ENCODE data around the gene CD80. TPM values are rescaled to one million over a fixed set of nuclear protein-coding genes. Genes with fewer than 3 reads are reported as not detected.

Gene CD80
- polyA plus RNA-seq, 4 donors: 0.21 to 0.53 (median 0.27) TPM; not detected in 1

DNA sequence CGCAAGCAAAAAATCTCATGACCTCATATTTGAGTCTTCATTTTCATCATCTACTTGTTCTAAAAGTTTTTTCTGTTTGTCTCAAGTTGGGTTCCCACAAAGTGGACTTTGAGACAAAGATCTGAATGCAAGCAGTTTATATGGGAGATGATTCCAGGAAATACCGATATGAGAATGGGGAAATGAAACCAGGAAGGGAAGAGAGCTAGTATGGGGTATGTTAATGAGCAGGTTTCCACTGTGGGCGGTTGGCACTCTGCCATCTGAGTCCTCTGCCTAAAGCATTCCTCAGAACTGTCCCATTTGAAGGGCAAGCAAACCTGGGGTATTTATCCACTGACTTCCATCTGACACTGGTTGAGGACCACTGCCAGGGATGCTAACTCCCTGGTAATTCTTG lies 28.7 kb upstream of the CD80 start:
- no peak overlapping the region for H3K4me3 ChIP-seq (ENCODE audit: low read depth in 1 of 3, low read length in 3 of 3)
- H3K4me1 ChIP-seq (ENCODE audit: control insufficient read depth in 3 of 3, insufficient read depth in 2 of 3, low read depth in 1 of 3, low read length in 2 of 3): peaks cover 0 to 4% (median 0%) of the 10 kb centered on the region in 3 donors
- peaks cover 0 to 4% (median 0%) of the 10 kb centered on the region in 3 donors for H3K27me3 ChIP-seq (ENCODE audit: control insufficient read depth in 3 of 3, insufficient read depth in 3 of 3, low read length in 3 of 3)
- H3K36me3 ChIP-seq (ENCODE audit: control insufficient read depth in 3 of 3, insufficient read depth in 2 of 3, low read depth in 1 of 3, low read length in 3 of 3): no peaks in the 10 kb centered on the region
- H3K27ac ChIP-seq (ENCODE audit: low read depth in 1 of 3, low read length in 2 of 3): no peak overlapping the region
- DNase-seq: peak; percentile 39 to 46
- WGBS, 3 donors: 43 to 61% (median 43%) methylated on average over 3 of the region's 3 CpGs
- H3K9me3 ChIP-seq (ENCODE audit: control insufficient read depth in 2 of 2, insufficient read depth in 1 of 2, low read depth in 1 of 2, low read length in 1 of 2): peaks cover 0 to 14% of the 10 kb centered on the region in 2 donors
- FAIRE-seq: no peak

DNA sequence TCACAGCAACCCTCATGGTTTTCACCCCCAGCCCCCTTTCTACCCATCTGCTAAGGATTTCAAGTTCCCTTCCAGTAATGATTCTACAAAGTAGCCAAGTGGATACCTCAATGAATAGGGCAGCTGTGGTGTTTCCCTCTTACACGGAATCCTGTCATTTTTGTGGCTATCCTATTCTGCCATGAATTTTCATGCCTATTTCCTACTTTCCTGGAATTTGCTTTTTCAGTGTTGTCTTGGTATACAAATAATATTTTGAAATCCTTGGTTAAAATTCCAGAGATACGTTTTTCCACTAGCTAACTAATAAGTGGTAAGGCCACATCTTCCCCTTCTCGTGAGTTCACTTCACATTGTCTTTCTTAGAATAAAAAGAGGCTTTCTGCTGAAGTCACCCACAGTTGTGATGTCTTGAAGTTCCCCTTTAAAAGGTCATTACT lies 27.3 kb upstream of the CD80 start:
- no peak for FAIRE-seq
- no peak overlapping the region for H3K27ac ChIP-seq (ENCODE audit: low read depth in 1 of 3, low read length in 2 of 3)
- no peak for DNase-seq
- peaks cover 0 to 13% of the 10 kb centered on the region in 2 donors for H3K9me3 ChIP-seq (ENCODE audit: control insufficient read depth in 2 of 2, insufficient read depth in 1 of 2, low read depth in 1 of 2, low read length in 1 of 2)
- H3K27me3 ChIP-seq (ENCODE audit: control insufficient read depth in 3 of 3, insufficient read depth in 3 of 3, low read length in 3 of 3): peaks cover 0 to 4% (median 0%) of the 10 kb centered on the region in 3 donors
- 72 to 81% (median 80%) methylated on average over 3 of the region's 3 CpGs for whole genome bisulfite sequencing, 3 donors
- no peak overlapping the region for H3K4me3 ChIP-seq (ENCODE audit: low read depth in 1 of 3, low read length in 3 of 3)
- H3K4me1 ChIP-seq (ENCODE audit: control insufficient read depth in 3 of 3, insufficient read depth in 2 of 3, low read depth in 1 of 3, low read length in 2 of 3): peaks cover 0 to 4% (median 0%) of the 10 kb centered on the region in 3 donors
- no peaks in the 10 kb centered on the region for H3K36me3 ChIP-seq (ENCODE audit: control insufficient read depth in 3 of 3, insufficient read depth in 2 of 3, low read depth in 1 of 3, low read length in 3 of 3)

DNA sequence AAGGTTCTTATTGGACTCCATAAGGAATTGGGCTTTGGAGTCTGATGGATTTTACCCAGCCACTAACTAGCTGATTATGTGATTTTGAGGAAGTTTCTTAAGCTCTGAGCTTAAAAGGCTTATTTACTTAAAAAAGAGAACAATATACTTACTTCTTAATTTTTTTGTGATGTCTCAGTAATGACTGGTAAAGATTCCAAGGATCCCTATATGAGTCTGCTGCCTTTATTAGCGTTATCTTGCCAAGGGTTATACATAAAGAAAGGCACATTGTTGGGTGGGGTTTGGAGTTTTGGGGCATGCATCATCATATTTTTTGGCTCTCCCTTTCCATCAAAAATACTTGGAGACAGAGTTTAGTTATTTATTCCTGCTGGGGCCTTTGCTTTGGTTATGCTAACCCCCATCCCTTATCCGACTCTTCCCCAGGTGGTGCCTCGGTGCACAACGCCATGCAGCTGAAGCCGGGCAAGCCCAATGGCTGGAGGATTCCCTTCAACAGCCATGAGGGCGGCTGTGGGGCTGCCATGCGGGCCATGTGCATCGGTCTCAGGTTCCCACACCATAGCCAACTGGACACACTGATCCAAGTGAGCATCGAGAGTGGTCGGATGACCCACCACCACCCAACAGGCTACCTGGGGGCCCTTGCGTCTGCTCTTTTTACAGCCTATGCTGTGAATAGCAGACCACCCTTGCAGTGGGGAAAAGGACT lies 26.6 kb upstream of the CD80 start:
- Histone ChIP-seq H3K4me1 (ENCODE audit: control insufficient read depth in 3 of 3, insufficient read depth in 2 of 3, low read depth in 1 of 3, low read length in 2 of 3) (peaks cover 0 to 4% (median 0%) of the 10 kb centered on the region in 3 donors), H3K9me3 (ENCODE audit: control insufficient read depth in 2 of 2, insufficient read depth in 1 of 2, low read depth in 1 of 2, low read length in 1 of 2) (peaks cover 0 to 9% of the 10 kb centered on the region in 2 donors), H3K27ac (ENCODE audit: low read depth in 1 of 3, low read length in 2 of 3) (no peak overlapping the region), H3K36me3 (ENCODE audit: control insufficient read depth in 3 of 3, insufficient read depth in 2 of 3, low read depth in 1 of 3, low read length in 3 of 3) (no peaks in the 10 kb centered on the region), H3K4me3 (ENCODE audit: low read depth in 1 of 3, low read length in 3 of 3) (no peak overlapping the region), H3K27me3 (ENCODE audit: control insufficient read depth in 3 of 3, insufficient read depth in 3 of 3, low read length in 3 of 3) (peaks cover 0 to 4% (median 0%) of the 10 kb centered on the region in 3 donors)
- WGBS, 3 donors: 95 to 97% (median 97%) methylated on average over 11 of the region's 11 CpGs
- no peak for DNase-seq
- no peak for FAIRE-seq

DNA sequence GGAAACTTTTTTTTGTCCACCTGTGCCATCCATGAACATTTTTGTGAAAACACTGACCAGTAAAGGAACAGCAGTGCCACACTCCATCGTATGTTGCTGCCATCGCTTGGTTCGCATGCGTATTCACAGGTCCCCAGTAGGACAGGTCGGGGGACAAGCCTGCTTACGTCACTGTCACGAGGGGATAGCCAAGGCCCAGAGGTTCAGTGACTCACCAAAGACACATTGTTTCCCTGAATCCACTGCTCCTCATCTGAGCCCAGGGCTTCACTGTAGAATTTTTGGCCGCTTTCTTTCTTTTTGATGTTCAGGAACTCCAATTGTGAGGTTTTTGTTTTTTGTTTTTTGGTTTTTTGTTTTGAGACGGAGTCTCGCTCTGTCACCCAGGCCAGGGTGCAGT lies 25.8 kb upstream of the CD80 start:
- 93 to 96% (median 95%) methylated on average over 10 of the region's 10 CpGs for WGBS, 3 donors
- Histone ChIP-seq H3K9me3 (ENCODE audit: control insufficient read depth in 2 of 2, insufficient read depth in 1 of 2, low read depth in 1 of 2, low read length in 1 of 2) (peaks cover 0 to under 1% of the 10 kb centered on the region in 2 donors), H3K4me3 (ENCODE audit: low read depth in 1 of 3, low read length in 3 of 3) (no peak overlapping the region), H3K36me3 (ENCODE audit: control insufficient read depth in 3 of 3, insufficient read depth in 2 of 3, low read depth in 1 of 3, low read length in 3 of 3) (no peaks in the 10 kb centered on the region), H3K4me1 (ENCODE audit: control insufficient read depth in 3 of 3, insufficient read depth in 2 of 3, low read depth in 1 of 3, low read length in 2 of 3) (peaks cover 0 to 7% (median 0%) of the 10 kb centered on the region in 3 donors), H3K27me3 (ENCODE audit: control insufficient read depth in 3 of 3, insufficient read depth in 3 of 3, low read length in 3 of 3) (peaks cover 0 to 1% (median 0%) of the 10 kb centered on the region in 3 donors), H3K27ac (ENCODE audit: low read depth in 1 of 3, low read length in 2 of 3) (no peak overlapping the region)
- DNase-seq (no peak), FAIRE-seq (no peak)

DNA sequence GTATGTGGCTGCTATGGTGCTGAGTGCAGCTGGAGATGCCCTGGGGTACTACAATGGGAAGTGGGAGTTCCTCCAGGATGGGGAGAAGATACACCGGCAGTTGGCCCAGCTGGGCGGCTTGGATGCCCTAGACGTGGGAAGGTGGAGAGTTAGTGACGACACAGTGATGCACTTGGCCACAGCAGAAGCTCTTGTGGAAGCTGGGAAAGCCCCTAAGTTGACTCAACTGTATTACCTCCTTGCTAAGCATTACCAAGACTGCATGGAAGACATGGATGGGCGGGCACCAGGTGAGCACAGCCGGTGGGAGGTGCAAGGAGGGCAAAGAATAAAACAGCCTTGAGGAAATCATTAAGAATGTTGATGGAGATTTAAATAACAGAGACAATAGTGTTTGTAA lies 22.8 kb upstream of the CD80 start:
- FAIRE-seq: no peak
- Histone ChIP-seq H3K27me3 (ENCODE audit: control insufficient read depth in 3 of 3, insufficient read depth in 3 of 3, low read length in 3 of 3) (no peaks in the 10 kb centered on the region), H3K36me3 (ENCODE audit: control insufficient read depth in 3 of 3, insufficient read depth in 2 of 3, low read depth in 1 of 3, low read length in 3 of 3) (no peaks in the 10 kb centered on the region), H3K4me1 (ENCODE audit: control insufficient read depth in 3 of 3, insufficient read depth in 2 of 3, low read depth in 1 of 3, low read length in 2 of 3) (peaks cover 0 to 9% (median 0%) of the 10 kb centered on the region in 3 donors), H3K9me3 (ENCODE audit: control insufficient read depth in 2 of 2, insufficient read depth in 1 of 2, low read depth in 1 of 2, low read length in 1 of 2) (no peaks in the 10 kb centered on the region), H3K4me3 (ENCODE audit: low read depth in 1 of 3, low read length in 3 of 3) (no peak overlapping the region), H3K27ac (ENCODE audit: low read depth in 1 of 3, low read length in 2 of 3) (no peak overlapping the region)
- no peak for DNase-seq
- 72 to 87% (median 81%) methylated on average over 6 of the region's 6 CpGs for WGBS, 3 donors

DNA sequence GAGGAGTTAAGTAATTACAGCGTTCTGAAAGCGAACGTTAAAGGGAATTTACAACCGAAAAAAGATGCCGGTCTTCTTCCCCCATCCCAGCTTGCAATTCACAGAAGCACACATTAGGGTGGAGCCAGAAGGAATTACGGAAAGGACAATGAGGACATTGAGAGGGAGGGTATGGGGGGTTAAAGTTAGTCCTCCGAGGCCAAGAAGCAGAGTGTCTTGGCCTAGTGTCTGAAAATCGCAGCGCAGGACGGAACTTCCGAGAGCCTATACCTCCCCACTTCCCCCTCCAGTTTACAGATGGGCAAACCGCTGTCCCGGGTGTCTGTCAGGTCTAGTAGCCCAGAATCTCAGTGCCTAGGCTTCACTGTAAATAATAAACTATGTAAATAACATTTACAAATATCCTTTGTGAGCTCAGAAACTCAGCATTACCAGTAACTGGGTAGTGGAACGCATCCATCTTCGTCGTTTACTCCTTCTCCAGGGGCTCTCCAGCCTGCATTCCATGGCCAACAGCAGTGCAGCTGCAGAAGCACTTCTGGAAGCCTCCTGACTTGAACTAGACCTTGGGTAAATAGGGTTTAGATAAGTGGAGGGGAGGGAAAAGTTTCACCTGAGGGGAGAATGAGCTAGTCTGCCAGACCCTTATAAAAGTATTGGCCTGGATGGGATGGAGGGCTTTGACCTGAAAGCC lies 20.8 kb upstream of the CD80 start:
- no peak for DNase-seq
- FAIRE-seq: no peak
- WGBS, 3 donors: 18 to 35% (median 25%) methylated on average over 16 of the region's 16 CpGs
- no peaks in the 10 kb centered on the region for H3K9me3 ChIP-seq (ENCODE audit: control insufficient read depth in 2 of 2, insufficient read depth in 1 of 2, low read depth in 1 of 2, low read length in 1 of 2)
- no peaks in the 10 kb centered on the region for H3K27me3 ChIP-seq (ENCODE audit: control insufficient read depth in 3 of 3, insufficient read depth in 3 of 3, low read length in 3 of 3)
- H3K36me3 ChIP-seq (ENCODE audit: control insufficient read depth in 3 of 3, insufficient read depth in 2 of 3, low read depth in 1 of 3, low read length in 3 of 3): no peaks in the 10 kb centered on the region
- peak overlapping the region in 2 of 3 donors; percentile 84 to 94 for H3K27ac ChIP-seq (ENCODE audit: low read depth in 1 of 3, low read length in 2 of 3)
- H3K4me3 ChIP-seq (ENCODE audit: low read depth in 1 of 3, low read length in 3 of 3): peak overlapping the region; percentile 49 to 75 (median 65)
- peaks cover 0 to 9% (median 0%) of the 10 kb centered on the region in 3 donors for H3K4me1 ChIP-seq (ENCODE audit: control insufficient read depth in 3 of 3, insufficient read depth in 2 of 3, low read depth in 1 of 3, low read length in 2 of 3)

DNA sequence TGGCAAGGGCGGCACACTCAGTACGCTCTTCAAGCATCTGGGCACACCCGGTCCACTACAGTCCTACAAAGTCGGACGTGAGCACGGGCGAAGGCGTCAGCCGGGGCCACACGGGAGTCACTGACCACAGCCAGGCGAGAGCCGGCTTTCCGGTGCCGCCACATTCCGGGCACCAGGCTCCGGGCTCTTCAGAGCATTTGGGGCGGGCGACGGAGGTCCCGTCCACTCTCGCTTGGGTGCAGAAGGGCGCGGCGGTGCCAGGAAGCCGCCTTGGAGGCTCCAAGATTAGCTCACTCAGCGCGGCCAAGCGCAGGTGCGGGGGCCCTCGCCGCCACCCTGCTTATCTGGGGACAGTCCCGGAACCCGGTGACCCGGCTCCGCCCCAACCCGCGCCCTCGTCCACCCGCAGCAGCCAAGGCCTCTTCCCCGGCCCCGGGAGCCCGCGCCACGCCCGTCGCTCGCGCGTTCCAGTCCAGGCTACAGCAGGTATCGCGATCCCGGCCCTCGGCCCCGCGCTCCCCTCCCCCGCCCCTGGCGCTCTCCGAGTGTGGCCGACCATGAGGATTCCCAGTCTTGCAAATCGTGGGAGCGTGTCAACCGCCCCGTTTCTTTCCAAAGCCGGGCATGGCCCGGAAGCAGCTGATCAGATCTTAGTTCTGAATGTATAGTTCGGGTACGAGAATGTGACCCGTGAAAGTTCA lies 20.1 kb upstream of the CD80 start, which contains the start of gene ADPRH:
ADPRH (plus strand) TSS at position 127 of the 701 bp plus-strand sequence. CDS start 2,678 bp downstream, outside the sequence.
- Histone ChIP-seq H3K4me3 (ENCODE audit: low read depth in 1 of 3, low read length in 3 of 3) (peak within 1 kb of the TSS; percentile 49 to 75 (median 65)), H3K36me3 (ENCODE audit: control insufficient read depth in 3 of 3, insufficient read depth in 2 of 3, low read depth in 1 of 3, low read length in 3 of 3) (no peaks in the 10 kb centered on the region), H3K9me3 (ENCODE audit: control insufficient read depth in 2 of 2, insufficient read depth in 1 of 2, low read depth in 1 of 2, low read length in 1 of 2) (no peaks in the 10 kb centered on the region), H3K27ac (ENCODE audit: low read depth in 1 of 3, low read length in 2 of 3) (peak within 1 kb of the TSS; percentile 66 to 94 (median 84)), H3K27me3 (ENCODE audit: control insufficient read depth in 3 of 3, insufficient read depth in 3 of 3, low read length in 3 of 3) (no peaks in the 10 kb centered on the region), H3K4me1 (ENCODE audit: control insufficient read depth in 3 of 3, insufficient read depth in 2 of 3, low read depth in 1 of 3, low read length in 2 of 3) (peaks cover 0 to 9% (median 0%) of the 10 kb centered on the region in 3 donors)
- no peak for FAIRE-seq
- 0 to 1% (median 1%) methylated on average over 48 to 68 of the region's 68 CpGs for WGBS, 3 donors
- peak; percentile 82 to 94 for DNase-seq

DNA sequence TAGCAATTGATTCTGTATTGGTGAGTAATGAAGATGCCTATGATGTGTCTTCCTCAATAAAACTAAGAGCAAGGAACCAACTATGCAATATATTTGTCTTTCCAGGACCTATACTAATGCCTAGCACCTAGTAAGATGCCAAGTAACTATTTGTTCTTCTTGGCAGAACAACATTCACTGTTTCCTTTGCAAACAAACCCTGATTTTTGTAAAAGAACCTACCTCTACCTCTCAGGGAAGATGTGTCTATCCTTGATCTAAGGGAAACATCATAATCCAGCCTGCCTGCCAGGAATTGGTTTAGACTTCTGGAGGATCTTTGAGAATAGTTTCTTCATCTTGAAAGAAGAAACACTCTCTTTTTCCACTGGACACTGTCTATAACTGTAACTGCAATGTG lies 16.1 kb upstream of the CD80 start:
- no peaks in the 10 kb centered on the region for H3K27me3 ChIP-seq (ENCODE audit: control insufficient read depth in 3 of 3, insufficient read depth in 3 of 3, low read length in 3 of 3)
- FAIRE-seq: no peak
- no peak overlapping the region for H3K4me3 ChIP-seq (ENCODE audit: low read depth in 1 of 3, low read length in 3 of 3)
- no peaks in the 10 kb centered on the region for H3K36me3 ChIP-seq (ENCODE audit: control insufficient read depth in 3 of 3, insufficient read depth in 2 of 3, low read depth in 1 of 3, low read length in 3 of 3)
- no peak for DNase-seq
- no peaks in the 10 kb centered on the region for H3K9me3 ChIP-seq (ENCODE audit: control insufficient read depth in 2 of 2, insufficient read depth in 1 of 2, low read depth in 1 of 2, low read length in 1 of 2)
- no peak overlapping the region for H3K27ac ChIP-seq (ENCODE audit: low read depth in 1 of 3, low read length in 2 of 3)
- peaks cover 0 to 8% (median 0%) of the 10 kb centered on the region in 3 donors for H3K4me1 ChIP-seq (ENCODE audit: control insufficient read depth in 3 of 3, insufficient read depth in 2 of 3, low read depth in 1 of 3, low read length in 2 of 3)

Data from small intestine (tissue), 7 donors.